GM12874 (cell line): ENCODE data around the gene ETV6.

Source experiments
- CTCF ChIP-seq: IDR thresholded peaks from 2 replicates; pipeline ENCODE4 v1.5.1; 2011; ENCODE audit warnings: low read depth, mild to moderate bottlenecking, control low read depth, low read length, moderate library complexity; ENCODE audit not compliant: insufficient read depth

Gene ETV6

GRCh38 chr12:11649413-11650285 lies at the start of gene ETV6:
Gene ETV6 (plus strand): TSS chr12:11649674. CDS start chr12:11650128, 454 bp downstream.
- no peak for TF ChIP-seq CTCF

- TF ChIP-seq CTCF, result no peak
These were observed 49.3 kb upstream of the ETV6 start for GRCh38 chr12:11600199-11600598.

- no peak for TF ChIP-seq CTCF
These were observed 47.8 kb upstream of the ETV6 start for GRCh38 chr12:11601647-11602046.

- TF ChIP-seq CTCF, result no peak
These were observed 42.0 kb upstream of the ETV6 start for GRCh38 chr12:11607313-11608081.

GRCh38 chr12:11609045-11609444 lies 40.4 kb upstream of the ETV6 start:
- no peak for TF ChIP-seq CTCF

- no peak for TF ChIP-seq CTCF
These were observed 34.0 kb upstream of the ETV6 start for GRCh38 chr12:11615481-11615880.

- no peak for TF ChIP-seq CTCF
These were observed 31.4 kb upstream of the ETV6 start for GRCh38 chr12:11618046-11618445.
